HepG2 (cell line): ENCODE measurements around the gene TEX22. TPM values are rescaled to one million over a fixed set of nuclear protein-coding genes. Genes with fewer than 3 reads are reported as not detected.

Source experiments
- ATF1 ChIP-seq: IDR thresholded peaks from 2 replicates; pipeline ENCODE4 v1.6.1; 2016; ENCODE audit warnings: mild to moderate bottlenecking, control low read depth
- ATF5 ChIP-seq: sonication (generic); formaldehyde crosslinking; IDR thresholded peaks from 2 replicates; pipeline ENCODE4 v1.4.0; 2020; ENCODE audit warnings: mild to moderate bottlenecking, low read depth, missing genetic modification reagents
- ATM ChIP-seq: fragments of 450-650 bp; IDR thresholded peaks from 2 replicates; pipeline ENCODE4 v1.7.1; 2017; ENCODE audit warnings: mild to moderate bottlenecking, borderline replicate concordance
- FOXP4 ChIP-seq: sonication (generic); formaldehyde crosslinking; IDR thresholded peaks from 2 replicates; pipeline ENCODE4 v1.4.0; 2020; ENCODE audit warnings: missing genetic modification reagents
- HBP1 ChIP-seq: IDR thresholded peaks from 2 replicates; pipeline ENCODE4 v1.6.1; 2016; ENCODE audit warnings: low read depth, control low read depth
- IRF9 ChIP-seq: sonication (generic); formaldehyde crosslinking; IDR thresholded peaks from 2 replicates; pipeline ENCODE4 v1.8.0; 2022; ENCODE audit warnings: missing genetic modification reagents, mild to moderate bottlenecking, borderline replicate concordance
- JUN ChIP-seq: sonication (generic); formaldehyde crosslinking; IDR thresholded peaks from 2 replicates; pipeline ENCODE4 v1.4.0; 2020; ENCODE audit warnings: mild to moderate bottlenecking, missing genetic modification reagents
- MBD4 ChIP-seq: IDR thresholded peaks from 2 replicates; pipeline ENCODE4 v1.6.1; 2012; ENCODE audit warnings: low read length, inconsistent platforms, borderline replicate concordance
- MTF1 ChIP-seq: sonication (generic); formaldehyde crosslinking; IDR thresholded peaks from 2 replicates; pipeline ENCODE4 v1.5.0; 2020; ENCODE audit warnings: missing genetic modification reagents
- MYPOP ChIP-seq: sonication (generic); formaldehyde crosslinking; IDR thresholded peaks from 2 replicates; pipeline ENCODE4 v1.8.1; 2023; ENCODE audit warnings: mild to moderate bottlenecking, moderate library complexity, missing genetic modification reagents
- NFE2L1 ChIP-seq: sonication (generic); formaldehyde crosslinking; IDR thresholded peaks from 2 replicates; pipeline ENCODE4 v1.4.0; 2020; ENCODE audit warnings: missing genetic modification reagents, mild to moderate bottlenecking, borderline replicate concordance
- RAD51 ChIP-seq: fragments of 450-650 bp; IDR thresholded peaks from 2 replicates; pipeline ENCODE4 v1.6.1; 2016; ENCODE audit warnings: borderline replicate concordance
- SAFB2 ChIP-seq: sonication (generic); formaldehyde crosslinking; IDR thresholded peaks from 2 replicates; pipeline ENCODE4 v1.5.1; 2020; ENCODE audit warnings: missing genetic modification reagents, low read depth, mild to moderate bottlenecking, borderline replicate concordance
- SP4 ChIP-seq: sonication (generic); formaldehyde crosslinking; IDR thresholded peaks from 2 replicates; pipeline ENCODE4 v1.8.1; 2023; ENCODE audit warnings: mild to moderate bottlenecking, missing genetic modification reagents
- ZBTB7A ChIP-seq: sonication (generic); formaldehyde crosslinking; IDR thresholded peaks from 2 replicates; pipeline ENCODE4 v1.8.0; 2022; ENCODE audit warnings: mild to moderate bottlenecking, missing genetic modification reagents
- ZNF124 ChIP-seq: sonication (generic); formaldehyde crosslinking; IDR thresholded peaks from 2 replicates; pipeline ENCODE4 v1.4.0; 2020; ENCODE audit warnings: missing genetic modification reagents
- ZNF180 ChIP-seq: sonication (generic); formaldehyde crosslinking; IDR thresholded peaks from 2 replicates; pipeline ENCODE4 v1.4.0; 2020; ENCODE audit warnings: low read depth, missing genetic modification reagents, borderline replicate concordance
- ZNF382 ChIP-seq: sonication (generic); formaldehyde crosslinking; IDR thresholded peaks from 2 replicates; pipeline ENCODE4 v1.5.0; 2020; ENCODE audit warnings: missing genetic modification reagents, mild to moderate bottlenecking, borderline replicate concordance
- ZNF598 ChIP-seq: sonication (generic); formaldehyde crosslinking; IDR thresholded peaks from 2 replicates; pipeline ENCODE4 v1.5.1; 2020; ENCODE audit warnings: mild to moderate bottlenecking, missing genetic modification reagents, borderline replicate concordance
- ZNF629 ChIP-seq: sonication (generic); formaldehyde crosslinking; conservative IDR thresholded peaks from 2 replicates; pipeline ENCODE4 v1.5.0; 2020; ENCODE audit warnings: missing genetic modification reagents
- ZNF713 ChIP-seq: sonication (generic); formaldehyde crosslinking; IDR thresholded peaks from 2 replicates; pipeline ENCODE4 v1.4.0; 2020; ENCODE audit warnings: mild to moderate bottlenecking, missing genetic modification reagents
- ZNF768 ChIP-seq: sonication (generic); formaldehyde crosslinking; IDR thresholded peaks from 2 replicates; pipeline ENCODE4 v1.4.0; 2020; ENCODE audit warnings: missing genetic modification reagents
- ZNF784 ChIP-seq: sonication (generic); formaldehyde crosslinking; IDR thresholded peaks from 2 replicates; pipeline ENCODE4 v1.5.1; 2020; ENCODE audit warnings: missing genetic modification reagents, mild to moderate bottlenecking, borderline replicate concordance
- polyA plus RNA-seq, 8 experiments: library from polyadenylated mRNA; depleted of rRNA in 3 of 8; stranded (reverse) in 7 of 8; unstranded in 1 of 8; fragments of >200 nt; fragmentation: Illumina TruSeq in 4 of 8; extraction: Trizol in 4 of 8; gene quantifications; 2 replicates each; pipeline versions ENCODE4 v1.2.1 to v1.2.3, GENCODE V29; 2011 to 2016; ENCODE audit warnings: low read depth in 4 of 8, missing spikeins in 1 of 8, mixed read lengths in 1 of 8; ENCODE audit not compliant: insufficient read depth in 1 of 8
- total RNA-seq, 5 experiments: library from RNA; depleted of rRNA; stranded (reverse); fragments of >200 nt; fragmentation: Illumina TruSeq; extraction: Trizol; gene quantifications; 2 replicates each; pipeline ENCODE4 v1.2.3, GENCODE V29; 2016; ENCODE audit warnings: low read depth in 1 of 5

TEX22 gene
- total and polyA plus RNA-seq, 2 of the 13 experiments (the other 11 are each of a cell fraction or from before 2014, with no cell fraction given): 0.07 to 0.27 TPM

GRCh38 chr14:105351920-105352851 lies 46.2 kb upstream of the TEX22 start (continued):
- TF ChIP-seq SP4 (CRISPR knock-in tag): 0 out of 2 replicates have a peak, but pooled peaks have one; percentile 34
- TF ChIP-seq ZNF713 (CRISPR knock-in tag): no peak
- no peak for TF ChIP-seq ZNF382
- no peak for TF ChIP-seq IRF9 (CRISPR knock-in tag)
- no peak for TF ChIP-seq MBD4
- no peak for TF ChIP-seq ATF1 (CRISPR knock-in tag)
- no peak for TF ChIP-seq ZNF629 (CRISPR knock-in tag)
- no peak for TF ChIP-seq RAD51
- TF ChIP-seq MTF1 (CRISPR knock-in tag): no peak
- no peak for TF ChIP-seq ATF5
- no peak for TF ChIP-seq ZBTB7A
- no peak for TF ChIP-seq ZNF124 (CRISPR knock-in tag)
- no peak for TF ChIP-seq SAFB2
- TF ChIP-seq ZNF784 (CRISPR knock-in tag): no peak
- TF ChIP-seq ATM: no peak
- no peak for TF ChIP-seq MYPOP
- TF ChIP-seq ZNF598 (CRISPR knock-in tag): no peak
- TF ChIP-seq JUN: no peak
- TF ChIP-seq HBP1 (CRISPR knock-in tag): peak; percentile 64; the same call in 1 of the 2 replicates
- TF ChIP-seq FOXP4 (CRISPR knock-in tag): no peak
- no peak for TF ChIP-seq ZNF180 (CRISPR knock-in tag)
- no peak for TF ChIP-seq ZNF768 (CRISPR knock-in tag)
- TF ChIP-seq NFE2L1: no peak
